GM12865 (cell line): Measurements from ENCODE around the gene KCTD16.

ENCODE experiments used
- DNase-seq: peaks from one replicate; pipeline ENCODE4 v3.0.0; 2010; ENCODE audit warnings: low read depth
- H3K4me3 ChIP-seq: 2 replicates; pipeline ENCODE4 v1.5.1; 2011; ENCODE audit warnings: mild to moderate bottlenecking, low read depth, low read length, control low read depth
- TF ChIP-seq, protein P1 (sequence below): IDR thresholded peaks from 2 replicates; pipeline ENCODE4 v1.5.1; 2011; ENCODE audit warnings: low read length, control low read depth, low read depth, inconsistent platforms; ENCODE audit not compliant: insufficient read depth; ENCODE audit errors: missing control alignments

Gene KCTD16

DNA sequence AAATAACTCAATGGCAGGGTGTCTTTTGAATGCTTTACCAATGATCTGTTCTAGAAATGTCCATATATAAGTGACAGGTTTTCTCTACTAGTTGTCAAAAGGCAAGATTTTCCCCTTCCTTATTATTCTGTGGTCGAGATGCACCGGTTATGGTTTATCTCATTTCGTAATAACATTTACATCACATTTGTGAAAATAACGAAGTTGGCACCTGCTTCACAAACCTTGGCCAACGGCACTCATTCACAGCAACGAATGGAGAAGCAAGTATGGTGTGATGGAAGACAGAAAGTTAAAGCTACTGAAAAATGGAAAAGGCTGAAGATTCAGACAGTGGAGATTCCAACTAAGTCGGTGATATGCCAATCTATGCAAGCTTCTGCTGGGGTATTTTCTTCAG is 235.8 kb downstream of the KCTD16 start:
- no peak overlapping the region for H3K4me3 ChIP-seq
- DNase-seq: no peak
- TF ChIP-seq, protein P1, sequence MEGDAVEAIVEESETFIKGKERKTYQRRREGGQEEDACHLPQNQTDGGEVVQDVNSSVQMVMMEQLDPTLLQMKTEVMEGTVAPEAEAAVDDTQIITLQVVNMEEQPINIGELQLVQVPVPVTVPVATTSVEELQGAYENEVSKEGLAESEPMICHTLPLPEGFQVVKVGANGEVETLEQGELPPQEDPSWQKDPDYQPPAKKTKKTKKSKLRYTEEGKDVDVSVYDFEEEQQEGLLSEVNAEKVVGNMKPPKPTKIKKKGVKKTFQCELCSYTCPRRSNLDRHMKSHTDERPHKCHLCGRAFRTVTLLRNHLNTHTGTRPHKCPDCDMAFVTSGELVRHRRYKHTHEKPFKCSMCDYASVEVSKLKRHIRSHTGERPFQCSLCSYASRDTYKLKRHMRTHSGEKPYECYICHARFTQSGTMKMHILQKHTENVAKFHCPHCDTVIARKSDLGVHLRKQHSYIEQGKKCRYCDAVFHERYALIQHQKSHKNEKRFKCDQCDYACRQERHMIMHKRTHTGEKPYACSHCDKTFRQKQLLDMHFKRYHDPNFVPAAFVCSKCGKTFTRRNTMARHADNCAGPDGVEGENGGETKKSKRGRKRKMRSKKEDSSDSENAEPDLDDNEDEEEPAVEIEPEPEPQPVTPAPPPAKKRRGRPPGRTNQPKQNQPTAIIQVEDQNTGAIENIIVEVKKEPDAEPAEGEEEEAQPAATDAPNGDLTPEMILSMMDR: no peak

DNA sequence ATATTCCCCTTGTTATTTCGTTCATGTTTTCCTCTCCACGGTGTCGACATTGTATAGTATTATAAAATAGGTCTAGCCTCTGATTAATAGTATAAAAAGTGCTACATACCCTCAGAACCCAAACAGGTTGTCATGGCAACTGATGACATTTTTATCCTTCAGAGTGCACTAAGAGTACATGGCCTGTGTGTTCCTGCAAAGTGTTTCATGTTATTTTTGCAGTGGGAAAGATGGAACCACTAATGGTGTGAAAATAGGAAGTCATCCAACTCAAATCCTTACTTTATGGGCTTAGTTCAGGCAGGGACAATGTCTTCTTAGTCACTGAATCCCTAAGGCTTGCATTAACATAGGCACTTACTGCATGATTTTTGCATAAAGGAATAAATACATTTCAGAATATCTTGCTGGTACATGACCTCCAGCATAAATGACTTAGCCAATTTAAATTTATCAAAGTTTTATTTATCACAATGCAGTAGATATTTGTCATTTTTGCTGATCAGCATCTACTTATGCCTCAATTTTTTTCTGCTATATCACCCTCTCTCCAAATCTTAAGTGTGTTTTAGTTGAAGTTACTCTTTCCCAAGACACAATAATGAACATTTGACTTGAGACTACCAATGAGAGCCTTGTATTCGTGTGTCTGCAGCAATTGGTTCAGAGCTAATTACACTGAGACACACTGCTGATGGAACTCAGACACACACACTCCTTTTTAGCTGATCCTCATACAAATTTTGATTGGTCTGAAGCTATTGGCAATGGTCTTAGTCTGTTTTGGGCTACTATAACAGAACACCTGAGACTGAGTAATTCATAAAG is 243.7 kb downstream of the KCTD16 start:
- DNase-seq: no peak
- H3K4me3 ChIP-seq: no peak overlapping the region
- TF ChIP-seq, protein P1: no peak

DNA sequence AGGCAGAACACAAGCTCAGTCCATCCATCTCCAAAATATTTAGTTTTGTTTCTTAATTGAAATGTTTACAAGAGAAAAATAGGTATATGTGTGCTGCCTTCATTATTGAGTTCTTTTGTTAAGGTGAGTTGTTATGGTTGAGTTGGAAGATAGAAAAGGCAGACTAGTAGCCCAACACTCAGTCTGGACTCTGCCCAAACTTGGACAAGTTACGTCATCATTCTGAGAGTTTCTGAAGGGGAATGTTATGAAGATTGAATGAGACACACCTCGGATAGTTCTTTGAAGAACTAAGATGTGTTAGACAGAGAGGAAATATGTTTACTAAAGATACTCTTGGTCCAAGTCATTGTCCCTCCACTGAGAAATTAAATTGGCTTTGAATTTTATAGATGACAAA is 245.5 kb downstream of the KCTD16 start:
- TF ChIP-seq, protein P1: no peak
- DNase-seq: no peak
- H3K4me3 ChIP-seq: no peak overlapping the region

DNA sequence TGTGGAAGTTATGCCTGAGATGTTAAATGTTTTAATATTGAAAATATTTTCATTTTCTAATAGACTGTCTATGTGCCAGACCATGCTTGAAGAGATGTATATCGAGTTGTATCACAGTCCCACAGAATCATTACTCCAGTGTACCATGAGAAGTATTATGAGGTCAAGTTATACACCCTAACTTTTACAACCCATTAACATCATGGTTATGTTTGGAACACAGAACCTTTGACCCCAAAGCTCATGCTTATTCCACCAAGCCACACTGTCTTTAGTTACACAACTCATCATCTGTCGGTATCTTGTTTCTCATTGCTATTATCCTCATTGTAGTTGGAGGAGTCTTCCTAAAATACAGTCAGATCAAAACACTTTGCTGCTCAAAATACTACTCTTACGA is 248.0 kb downstream of the KCTD16 start:
- no peak overlapping the region for H3K4me3 ChIP-seq
- DNase-seq: no peak
- TF ChIP-seq, protein P1: no peak

DNA sequence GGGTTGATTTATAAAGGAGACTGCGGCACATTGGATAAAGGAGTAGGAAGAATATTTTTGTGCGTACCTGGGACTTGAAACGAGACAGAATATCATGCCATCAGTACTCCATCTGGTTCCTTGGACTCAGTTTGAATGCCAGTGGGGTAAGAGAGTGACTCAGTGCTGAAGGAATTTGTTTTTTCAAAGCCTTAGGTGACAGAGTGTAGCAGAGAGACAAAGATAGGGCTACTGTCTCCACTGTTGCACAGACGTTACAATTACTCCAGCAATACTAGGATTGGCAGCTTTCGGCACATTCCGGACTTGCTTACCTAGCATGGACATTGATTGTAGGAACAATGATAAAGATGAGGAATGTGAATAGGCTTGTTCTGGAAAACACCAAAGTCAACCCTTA is 250.7 kb downstream of the KCTD16 start:
- no peak for DNase-seq
- TF ChIP-seq, protein P1: no peak
- H3K4me3 ChIP-seq: no peak overlapping the region

DNA sequence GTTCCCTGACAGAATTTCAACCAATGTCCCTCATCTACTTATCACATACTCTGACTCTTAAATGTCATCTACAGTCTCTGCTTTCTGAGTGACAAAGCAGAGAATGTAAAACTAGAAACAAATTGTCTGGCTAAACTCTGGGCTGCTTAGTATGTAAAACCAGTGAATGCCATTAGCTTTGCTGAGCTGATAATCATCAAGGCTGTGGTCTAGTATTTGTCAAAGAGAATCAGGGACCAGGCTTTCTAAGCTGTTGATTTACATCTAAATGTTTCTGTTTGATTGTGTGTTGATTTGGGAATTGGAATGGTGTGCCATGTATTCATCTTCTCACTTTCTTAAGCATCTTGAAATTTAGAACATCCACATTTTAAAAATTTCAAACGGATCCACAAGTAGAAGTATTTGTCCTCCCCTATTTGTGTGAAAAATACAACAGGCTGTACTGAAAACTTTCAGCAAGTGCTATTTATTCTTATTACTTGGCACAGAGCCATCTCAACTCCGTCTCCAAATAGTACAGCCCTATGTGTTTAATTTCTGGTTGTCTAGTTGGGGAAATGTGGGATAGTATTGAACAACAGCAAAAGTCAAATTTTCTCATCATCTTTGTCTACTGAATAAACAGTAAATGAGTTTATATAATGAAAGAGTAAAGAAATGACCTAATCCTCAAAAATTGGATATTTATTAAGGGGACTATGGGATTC is 251.5 kb downstream of the KCTD16 start:
- no peak for DNase-seq
- H3K4me3 ChIP-seq: no peak overlapping the region
- TF ChIP-seq, protein P1: no peak
